Activated T-helper 9 cell treated with anti-CD3 and anti-CD28 coated beads, Interleukin-2, amount 50 U/mL, for 16 hours (primary cell): ENCODE measurements around the gene TPCN2.

Source experiments
- DNase-seq: peaks from one replicate; pipeline ENCODE4 v3.0.0-alpha.2; 2020; ENCODE audit warnings: low read depth

TPCN2 gene

GRCh38 chr11:69039501-69039900 is 9.2 kb upstream of the TPCN2 start:
- no peak for DNase-seq

GRCh38 chr11:69040051-69040450 is 8.7 kb upstream of the TPCN2 start:
- no peak for DNase-seq

GRCh38 chr11:69040581-69041260 is 8.0 kb upstream of the TPCN2 start:
- no peak for DNase-seq

GRCh38 chr11:69041516-69041915 is 7.2 kb upstream of the TPCN2 start:
- no peak for DNase-seq

GRCh38 chr11:69044111-69045013 is 4.4 kb upstream of the TPCN2 start:
- no peak for DNase-seq

GRCh38 chr11:69048031-69048693 is 570 bp upstream of the TPCN2 start:
- no peak for DNase-seq

GRCh38 chr11:69049490-69049867 is 747 bp downstream of the TPCN2 start:
- DNase-seq, result no peak

GRCh38 chr11:69050592-69051380 is 2.1 kb downstream of the TPCN2 start:
- no peak for DNase-seq

- no peak for DNase-seq
Observed at GRCh38 chr11:69051381-69052342, 2.9 kb downstream of the TPCN2 start.

- no peak for DNase-seq
Observed at GRCh38 chr11:69052343-69053168, 3.8 kb downstream of the TPCN2 start.

GRCh38 chr11:69053169-69053477 is 4.4 kb downstream of the TPCN2 start:
- no peak for DNase-seq

GRCh38 chr11:69053546-69054396 is 5.0 kb downstream of the TPCN2 start:
- no peak for DNase-seq

- DNase-seq, result no peak
Observed at GRCh38 chr11:69054397-69055211, 5.9 kb downstream of the TPCN2 start.

- no peak for DNase-seq
Observed at GRCh38 chr11:69055212-69055586, 6.5 kb downstream of the TPCN2 start.

- no peak for DNase-seq
Observed at GRCh38 chr11:69055598-69056516, 7.1 kb downstream of the TPCN2 start.

GRCh38 chr11:69057236-69057635 is 8.5 kb downstream of the TPCN2 start:
- DNase-seq, result no peak

- no peak for DNase-seq
Observed at GRCh38 chr11:69057801-69058200, 9.1 kb downstream of the TPCN2 start.
